HEK293 (cell line): ENCODE measurements around the gene ZNF513.

Experiments used
- BCL11A ChIP-seq: fragments of 450-650 bp; formaldehyde crosslinking; IDR thresholded peaks from 2 replicates; pipeline ENCODE4 v1.5.1; 2016; ENCODE audit warnings: low read depth, missing biosample characterization, missing genetic modification characterization
- BCL11B ChIP-seq: fragments of 450-650 bp; formaldehyde crosslinking; IDR thresholded peaks from 2 replicates; pipeline ENCODE4 v1.5.1; 2016; ENCODE audit warnings: low read depth, missing biosample characterization, missing genetic modification characterization
- EGR2 ChIP-seq: fragments of 450-650 bp; formaldehyde crosslinking; IDR thresholded peaks from 2 replicates; pipeline ENCODE4 v1.5.1; 2016; ENCODE audit warnings: low read depth, missing biosample characterization, missing genetic modification characterization
- KLF17 ChIP-seq: fragments of 450-650 bp; formaldehyde crosslinking; IDR thresholded peaks from 2 replicates; pipeline ENCODE4 v1.5.1; 2016; ENCODE audit warnings: missing biosample characterization, missing genetic modification characterization
- ZBTB21 ChIP-seq: fragments of 450-650 bp; formaldehyde crosslinking; IDR thresholded peaks from 2 replicates; pipeline ENCODE4 v1.5.1; 2017; ENCODE audit warnings: missing biosample characterization, missing genetic modification characterization
- ZBTB7A ChIP-seq: fragments of 450-650 bp; formaldehyde crosslinking; IDR thresholded peaks from 2 replicates; pipeline ENCODE4 v1.5.1; 2016; ENCODE audit warnings: low read depth, missing biosample characterization, missing genetic modification characterization
- ZFHX2 ChIP-seq: fragments of 450-650 bp; formaldehyde crosslinking; conservative IDR thresholded peaks from 2 replicates; pipeline ENCODE4 v1.5.1; 2016; ENCODE audit warnings: missing biosample characterization, missing genetic modification characterization
- ZNF121 ChIP-seq: fragments of 450-650 bp; formaldehyde crosslinking; IDR thresholded peaks from 2 replicates; pipeline ENCODE4 v1.5.1; 2016; ENCODE audit warnings: missing biosample characterization, missing genetic modification characterization
- ZNF16 ChIP-seq: fragments of 450-650 bp; formaldehyde crosslinking; IDR thresholded peaks from 2 replicates; pipeline ENCODE4 v1.5.1; 2016; ENCODE audit warnings: low read depth, missing biosample characterization, missing genetic modification characterization
- ZNF274 ChIP-seq, 2 experiments: fragments of 200-500 bp in 1 of 2; fragments of 450-650 bp in 1 of 2; sonication (Bioruptor generic) in 1 of 2; formaldehyde crosslinking in 1 of 2; IDR thresholded peaks; 2 replicates each; pipeline versions ENCODE4 v1.5.1 to v1.6.1; 2014 to 2016; ENCODE audit warnings: borderline replicate concordance in 1 of 2, inconsistent platforms in 1 of 2, low read length in 1 of 2, missing biosample characterization in 1 of 2, missing genetic modification characterization in 1 of 2
- ZNF280D ChIP-seq: fragments of 450-650 bp; formaldehyde crosslinking; IDR thresholded peaks from 2 replicates; pipeline ENCODE4 v1.5.1; 2016; ENCODE audit warnings: missing biosample characterization, missing genetic modification characterization
- ZNF335 ChIP-seq: fragments of 450-650 bp; formaldehyde crosslinking; conservative IDR thresholded peaks from 2 replicates; pipeline ENCODE4 v1.5.1; 2016; ENCODE audit warnings: missing biosample characterization, missing genetic modification characterization
- ZNF350 ChIP-seq: fragments of 450-650 bp; formaldehyde crosslinking; IDR thresholded peaks from 2 replicates; pipeline ENCODE4 v1.5.0; 2017; ENCODE audit warnings: missing biosample characterization, mild to moderate bottlenecking, missing genetic modification characterization
- ZNF362 ChIP-seq: fragments of 450-650 bp; formaldehyde crosslinking; IDR thresholded peaks from 2 replicates; pipeline ENCODE4 v1.5.1; 2016; ENCODE audit warnings: missing biosample characterization, missing genetic modification characterization
- ZNF37A ChIP-seq: fragments of 450-650 bp; IDR thresholded peaks from 2 replicates; pipeline ENCODE4 v1.5.1; 2018; ENCODE audit warnings: missing biosample characterization, missing genetic modification characterization
- ZNF391 ChIP-seq: fragments of 450-650 bp; formaldehyde crosslinking; IDR thresholded peaks from 2 replicates; pipeline ENCODE4 v1.5.1; 2016; ENCODE audit warnings: low read depth, missing biosample characterization, missing genetic modification characterization, borderline replicate concordance
- ZNF521 ChIP-seq: fragments of 450-650 bp; formaldehyde crosslinking; IDR thresholded peaks from 2 replicates; pipeline ENCODE4 v1.5.1; 2017; ENCODE audit warnings: missing biosample characterization, mild to moderate bottlenecking, missing genetic modification characterization
- ZNF560 ChIP-seq: fragments of 450-650 bp; formaldehyde crosslinking; IDR thresholded peaks from 2 replicates; pipeline ENCODE4 v1.5.1; 2017; ENCODE audit warnings: missing biosample characterization, missing genetic modification characterization, borderline replicate concordance
- ZNF561 ChIP-seq: fragments of 450-650 bp; IDR thresholded peaks from 2 replicates; pipeline ENCODE4 v1.5.1; 2018; ENCODE audit warnings: missing biosample characterization, missing genetic modification characterization, borderline replicate concordance
- ZNF600 ChIP-seq: fragments of 450-650 bp; formaldehyde crosslinking; IDR thresholded peaks from 2 replicates; pipeline ENCODE4 v1.5.1; 2016; ENCODE audit warnings: missing biosample characterization, missing genetic modification characterization
- ZNF670 ChIP-seq: fragments of 450-650 bp; formaldehyde crosslinking; IDR thresholded peaks from 2 replicates; pipeline ENCODE4 v1.5.1; 2016; ENCODE audit warnings: missing biosample characterization, missing genetic modification characterization, low read depth
- ZNF677 ChIP-seq: fragments of 450-650 bp; IDR thresholded peaks from 2 replicates; pipeline ENCODE4 v1.5.0; 2018; ENCODE audit warnings: missing biosample characterization, mild to moderate bottlenecking, missing genetic modification characterization, moderate library complexity
- ZNF776 ChIP-seq: fragments of 450-650 bp; formaldehyde crosslinking; IDR thresholded peaks from 2 replicates; pipeline ENCODE4 v1.5.0; 2017; ENCODE audit warnings: missing biosample characterization, missing genetic modification characterization, borderline replicate concordance
- ZNF837 ChIP-seq: fragments of 450-650 bp; formaldehyde crosslinking; IDR thresholded peaks from 2 replicates; pipeline ENCODE4 v1.5.1; 2016; ENCODE audit warnings: missing biosample characterization, missing genetic modification characterization
- ZSCAN16 ChIP-seq: fragments of 450-650 bp; formaldehyde crosslinking; IDR thresholded peaks from 2 replicates; pipeline ENCODE4 v1.5.1; 2016; ENCODE audit warnings: missing biosample characterization, missing genetic modification characterization
- TF ChIP-seq, protein P1 (sequence below): fragments of 450-650 bp; formaldehyde crosslinking; IDR thresholded peaks from 2 replicates; pipeline ENCODE4; 2016; ENCODE audit warnings: missing biosample characterization, missing genetic modification characterization
- TF ChIP-seq, protein P2 (sequence below): fragments of 450-650 bp; formaldehyde crosslinking; IDR thresholded peaks from 2 replicates; pipeline ENCODE4 v1.5.1; 2016; ENCODE audit warnings: missing biosample characterization, missing genetic modification characterization, low read depth
- TF ChIP-seq, protein P3 (sequence below): fragments of 450-650 bp; formaldehyde crosslinking; IDR thresholded peaks from 2 replicates; pipeline ENCODE4 v1.5.1; 2016; ENCODE audit warnings: missing biosample characterization, missing genetic modification characterization
- TF ChIP-seq, protein P4 (sequence below): fragments of 450-650 bp; formaldehyde crosslinking; IDR thresholded peaks from 2 replicates; pipeline ENCODE4 v1.5.1; 2016; ENCODE audit warnings: missing biosample characterization, missing genetic modification characterization

ZNF513 gene

GRCh38 chr2:27379836-27380625, 503 bp downstream of the ZNF513 start (continued):
- TF ChIP-seq, protein P1, sequence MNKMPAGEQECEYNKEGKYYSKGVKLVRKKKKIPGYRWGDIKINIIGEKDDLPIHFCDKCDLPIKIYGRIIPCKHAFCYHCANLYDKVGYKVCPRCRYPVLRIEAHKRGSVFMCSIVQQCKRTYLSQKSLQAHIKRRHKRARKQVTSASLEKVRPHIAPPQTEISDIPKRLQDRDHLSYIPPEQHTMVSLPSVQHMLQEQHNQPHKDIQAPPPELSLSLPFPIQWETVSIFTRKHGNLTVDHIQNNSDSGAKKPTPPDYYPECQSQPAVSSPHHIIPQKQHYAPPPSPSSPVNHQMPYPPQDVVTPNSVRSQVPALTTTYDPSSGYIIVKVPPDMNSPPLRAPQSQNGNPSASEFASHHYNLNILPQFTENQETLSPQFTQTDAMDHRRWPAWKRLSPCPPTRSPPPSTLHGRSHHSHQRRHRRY (tag by site-specific recombination): no peak
- peak; percentile 62 for TF ChIP-seq EGR2 (tag by site-specific recombination)
- no peak for TF ChIP-seq ZBTB21
- TF ChIP-seq ZNF677 (tag by site-specific recombination): no peak
- TF ChIP-seq ZNF391 (tag by site-specific recombination): no peak
- peak; percentile 48 for TF ChIP-seq ZFHX2 (tag by site-specific recombination)
- TF ChIP-seq ZNF350 (tag by site-specific recombination): no peak
- no peak for TF ChIP-seq ZNF521 (tag by site-specific recombination)
- TF ChIP-seq ZSCAN16: peak; percentile 91
- no peak for TF ChIP-seq ZNF561 (tag by site-specific recombination)
- no peak for TF ChIP-seq ZNF37A (tag by site-specific recombination)
- TF ChIP-seq, protein P2, sequence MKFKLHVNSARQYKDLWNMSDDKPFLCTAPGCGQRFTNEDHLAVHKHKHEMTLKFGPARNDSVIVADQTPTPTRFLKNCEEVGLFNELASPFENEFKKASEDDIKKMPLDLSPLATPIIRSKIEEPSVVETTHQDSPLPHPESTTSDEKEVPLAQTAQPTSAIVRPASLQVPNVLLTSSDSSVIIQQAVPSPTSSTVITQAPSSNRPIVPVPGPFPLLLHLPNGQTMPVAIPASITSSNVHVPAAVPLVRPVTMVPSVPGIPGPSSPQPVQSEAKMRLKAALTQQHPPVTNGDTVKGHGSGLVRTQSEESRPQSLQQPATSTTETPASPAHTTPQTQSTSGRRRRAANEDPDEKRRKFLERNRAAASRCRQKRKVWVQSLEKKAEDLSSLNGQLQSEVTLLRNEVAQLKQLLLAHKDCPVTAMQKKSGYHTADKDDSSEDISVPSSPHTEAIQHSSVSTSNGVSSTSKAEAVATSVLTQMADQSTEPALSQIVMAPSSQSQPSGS (tag by site-specific recombination): peak; percentile 19; the same call in 1 of the 2 replicates
- TF ChIP-seq, protein P3, sequence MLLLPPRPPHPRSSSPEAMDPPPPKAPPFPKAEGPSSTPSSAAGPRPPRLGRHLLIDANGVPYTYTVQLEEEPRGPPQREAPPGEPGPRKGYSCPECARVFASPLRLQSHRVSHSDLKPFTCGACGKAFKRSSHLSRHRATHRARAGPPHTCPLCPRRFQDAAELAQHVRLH (tag by site-specific recombination): no peak
- peak; percentile 91; the same call in 1 of the 2 replicates for TF ChIP-seq BCL11B
- TF ChIP-seq KLF17 (tag by site-specific recombination): no peak; the same call in 1 of the 2 replicates
- no peak for TF ChIP-seq ZNF362 (tag by site-specific recombination)
- no peak for TF ChIP-seq ZNF837 (tag by site-specific recombination)
- TF ChIP-seq ZNF600 (tag by site-specific recombination): peak; percentile 78
- TF ChIP-seq ZNF280D (tag by site-specific recombination): no peak
- peak; percentile 64; the same call in 1 of the 2 replicates for TF ChIP-seq ZBTB7A (tag by site-specific recombination)
- no peak for TF ChIP-seq ZNF670 (tag by site-specific recombination)
- TF ChIP-seq, protein P4, sequence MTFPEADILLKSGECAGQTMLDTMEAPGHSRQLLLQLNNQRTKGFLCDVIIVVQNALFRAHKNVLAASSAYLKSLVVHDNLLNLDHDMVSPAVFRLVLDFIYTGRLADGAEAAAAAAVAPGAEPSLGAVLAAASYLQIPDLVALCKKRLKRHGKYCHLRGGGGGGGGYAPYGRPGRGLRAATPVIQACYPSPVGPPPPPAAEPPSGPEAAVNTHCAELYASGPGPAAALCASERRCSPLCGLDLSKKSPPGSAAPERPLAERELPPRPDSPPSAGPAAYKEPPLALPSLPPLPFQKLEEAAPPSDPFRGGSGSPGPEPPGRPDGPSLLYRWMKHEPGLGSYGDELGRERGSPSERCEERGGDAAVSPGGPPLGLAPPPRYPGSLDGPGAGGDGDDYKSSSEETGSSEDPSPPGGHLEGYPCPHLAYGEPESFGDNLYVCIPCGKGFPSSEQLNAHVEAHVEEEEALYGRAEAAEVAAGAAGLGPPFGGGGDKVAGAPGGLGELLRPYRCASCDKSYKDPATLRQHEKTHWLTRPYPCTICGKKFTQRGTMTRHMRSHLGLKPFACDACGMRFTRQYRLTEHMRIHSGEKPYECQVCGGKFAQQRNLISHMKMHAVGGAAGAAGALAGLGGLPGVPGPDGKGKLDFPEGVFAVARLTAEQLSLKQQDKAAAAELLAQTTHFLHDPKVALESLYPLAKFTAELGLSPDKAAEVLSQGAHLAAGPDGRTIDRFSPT (tag by site-specific recombination): no peak
- TF ChIP-seq ZNF121: no peak
- TF ChIP-seq ZNF16 (tag by site-specific recombination): no peak
- TF ChIP-seq ZNF560: no peak
- no peak for TF ChIP-seq ZNF776 (tag by site-specific recombination)
- no peak for TF ChIP-seq ZNF274 (IDR thresholded peaks at IDR 0.05; ENCODE audit: low read length)
- no peak for TF ChIP-seq ZNF274 (tag by site-specific recombination; IDR thresholded peaks at IDR 0.05; ENCODE audit: borderline replicate concordance)
- TF ChIP-seq ZNF335 (tag by site-specific recombination): peak; percentile 71
- TF ChIP-seq BCL11A (tag by site-specific recombination): peak; percentile 67
